GM13977 (cell line): ENCODE results near the gene GALC.
"Not testable (repeated sequence)": the region's sequence is repeated elsewhere in the genome, so short reads cannot be mapped to it uniquely, and the experiment has no call there.

Source experiments
- DNase-seq: peaks from one replicate; pipeline ENCODE4 v3.0.0; 2012; ENCODE audit warnings: low spot score
- CTCF ChIP-seq: IDR thresholded peaks from 2 replicates; pipeline ENCODE4 v1.5.1; 2012; ENCODE audit warnings: mild to moderate bottlenecking, control low read depth; ENCODE audit not compliant: insufficient read depth; ENCODE audit errors: extremely low read depth, missing control alignments
- in situ Hi-C: fragments of 300-500 bp; cut with MboI; formaldehyde crosslinking; loops from one replicate; pipeline ENCODE4 v1.12.0; 2022; ENCODE audit warnings: low sequenced_read_pairs, low pct_unique_long_range_greater_than_20kb, mixed read lengths, inconsistent platforms; ENCODE audit not compliant: unreplicated experiment

GALC gene

GRCh38 chr14:88032373-88032772, 39.4 kb upstream of the GALC start:
- in situ Hi-C loops: no loop called here
- DNase-seq: no peak
- TF ChIP-seq CTCF: no peak

GRCh38 chr14:88030892-88031291, 37.9 kb upstream of the GALC start:
- in situ Hi-C loops: no loop called here
- no peak for TF ChIP-seq CTCF

GRCh38 chr14:88030079-88030478, 37.1 kb upstream of the GALC start:
- in situ Hi-C loops: no loop called here
- no peak for DNase-seq

More at GRCh38 chr14:88030892-88031291, 37.9 kb upstream of the GALC start:
- DNase-seq: no peak

GRCh38 chr14:88029500-88029899, 36.5 kb upstream of the GALC start:
- in situ Hi-C loops: loop anchor here (10.0 kb wide), 1 partner anchor 135 kb away; no protein-coding TSS in a partner anchor
- DNase-seq: no peak
- no peak for TF ChIP-seq CTCF

More at GRCh38 chr14:88030079-88030478, 37.1 kb upstream of the GALC start:
- TF ChIP-seq CTCF: no peak

GRCh38 chr14:88026890-88027289, 33.9 kb upstream of the GALC start:
- no peak for TF ChIP-seq CTCF
- DNase-seq: no peak
- in situ Hi-C loops: loop anchor here (10.0 kb wide), 1 partner anchor 138 kb away; no protein-coding TSS in a partner anchor

GRCh38 chr14:88025313-88025712, 32.3 kb upstream of the GALC start:
- TF ChIP-seq CTCF: no peak
- in situ Hi-C loops: loop anchor here (10.0 kb wide), 1 partner anchor 139 kb away; no protein-coding TSS in a partner anchor
- DNase-seq: no peak

- not testable (repeated sequence) for DNase-seq
- in situ Hi-C loops: loop anchor here (10.0 kb wide), 1 partner anchor 140 kb away; no protein-coding TSS in a partner anchor
These were observed 31.5 kb upstream of the GALC start for GRCh38 chr14:88024252-88025086.
